ENCODE measurements around the gene TSPAN12. TPM values are rescaled to one million over a fixed set of nuclear protein-coding genes. Genes with fewer than 3 reads are reported as not detected.

Gene TSPAN12
- total RNA-seq, 1 donor from 2014 or later, result 13.0 TPM

DNA sequence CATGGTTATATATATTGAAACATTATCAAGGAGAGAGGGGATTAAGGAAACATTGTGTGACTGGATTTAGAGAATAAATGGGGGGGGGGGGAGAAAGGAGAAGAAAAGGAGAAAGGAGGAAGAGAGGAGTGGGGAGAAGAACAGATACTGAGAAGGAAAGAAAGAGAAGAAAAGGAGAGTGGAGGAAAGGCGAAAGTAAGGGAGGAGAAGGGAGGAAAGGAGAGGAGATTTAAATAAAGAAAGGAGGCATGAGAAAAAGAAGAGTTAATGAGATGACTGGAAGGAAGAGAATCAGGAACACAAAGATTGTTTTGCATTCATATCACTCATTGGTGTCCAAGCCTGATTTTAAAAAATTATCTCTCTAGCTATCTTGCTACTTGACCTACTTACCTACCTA, 16.1 kb upstream of the TSPAN12 start:
- H3K27me3 Mint-ChIP-seq (ENCODE audit: low read depth, unreplicated experiment), result no peaks in the 10 kb centered on the region
- peaks cover 4% of the 10 kb centered on the region for H3K4me1 ChIP-seq (ENCODE audit: insufficient read depth, low read length)
- FAIRE-seq, result no peak

DNA sequence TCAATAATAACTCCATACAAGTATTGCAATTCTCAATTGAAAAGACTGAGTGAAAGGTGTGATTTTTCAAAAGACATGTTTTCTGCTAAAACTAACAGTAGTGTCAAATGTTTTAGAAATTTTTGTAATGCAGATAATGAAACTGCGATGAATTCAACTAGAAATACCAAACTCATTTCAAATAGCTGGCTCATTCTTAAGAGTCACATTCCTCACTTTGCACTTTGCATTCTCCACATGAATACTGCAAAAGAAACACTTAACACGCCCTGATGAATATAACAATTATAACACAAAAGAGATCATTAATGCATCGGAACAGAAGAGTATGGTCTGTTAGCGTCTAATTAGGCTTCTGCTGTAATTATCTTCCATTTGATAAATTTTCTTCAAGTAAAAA, 15.5 kb upstream of the TSPAN12 start:
- H3K27me3 ChIP-seq (ENCODE audit: insufficient read depth, low read length), result no peaks in the 10 kb centered on the region
- H3K9me3 ChIP-seq (ENCODE audit: insufficient read depth, low read depth, low read length), result no peaks in the 10 kb centered on the region
- H3K4me3 ChIP-seq (ENCODE audit: insufficient read depth, low read depth, low read length), result no peak overlapping the region
- H3K4me1 Mint-ChIP-seq (ENCODE audit: low read depth, unreplicated experiment), result peaks cover 3% of the 10 kb centered on the region
- no peak for FAIRE-seq
- no peak overlapping the region for H3K27ac ChIP-seq (ENCODE audit: low read depth, low read length)
- no peak for DNase-seq (ENCODE audit: low read depth)
- peaks cover 4% of the 10 kb centered on the region for H3K4me1 ChIP-seq (ENCODE audit: insufficient read depth, low read length)
- no peaks in the 10 kb centered on the region for H3K79me2 ChIP-seq (ENCODE audit: insufficient read depth, low read length)
- H2AFZ ChIP-seq (ENCODE audit: low read depth, low read length), result no peak overlapping the region
- no peaks in the 10 kb centered on the region for H3K36me3 Mint-ChIP-seq (ENCODE audit: low read depth, unreplicated experiment)
- no peak overlapping the region for H3K9ac ChIP-seq (ENCODE audit: low read length)
- no peaks in the 10 kb centered on the region for H4K20me1 ChIP-seq (ENCODE audit: insufficient read depth, low read length)
- H3K27ac Mint-ChIP-seq (ENCODE audit: unreplicated experiment), result no peak overlapping the region
- no peaks in the 10 kb centered on the region for H3K9me3 Mint-ChIP-seq (ENCODE audit: unreplicated experiment)
- H3K4me2 ChIP-seq (ENCODE audit: low read length), result peak overlapping the region; percentile 16
- no peaks in the 10 kb centered on the region for H3K27me3 Mint-ChIP-seq (ENCODE audit: low read depth, unreplicated experiment)
- no peak overlapping the region for H3K4me3 Mint-ChIP-seq (ENCODE audit: unreplicated experiment)
- no peaks in the 10 kb centered on the region for H3K36me3 ChIP-seq (ENCODE audit: insufficient read depth, low read length)
- TF ChIP-seq EZH2 (IDR thresholded peaks at IDR 0.05; ENCODE audit: insufficient read depth, low read length), result no peak
- TF ChIP-seq, protein P1, sequence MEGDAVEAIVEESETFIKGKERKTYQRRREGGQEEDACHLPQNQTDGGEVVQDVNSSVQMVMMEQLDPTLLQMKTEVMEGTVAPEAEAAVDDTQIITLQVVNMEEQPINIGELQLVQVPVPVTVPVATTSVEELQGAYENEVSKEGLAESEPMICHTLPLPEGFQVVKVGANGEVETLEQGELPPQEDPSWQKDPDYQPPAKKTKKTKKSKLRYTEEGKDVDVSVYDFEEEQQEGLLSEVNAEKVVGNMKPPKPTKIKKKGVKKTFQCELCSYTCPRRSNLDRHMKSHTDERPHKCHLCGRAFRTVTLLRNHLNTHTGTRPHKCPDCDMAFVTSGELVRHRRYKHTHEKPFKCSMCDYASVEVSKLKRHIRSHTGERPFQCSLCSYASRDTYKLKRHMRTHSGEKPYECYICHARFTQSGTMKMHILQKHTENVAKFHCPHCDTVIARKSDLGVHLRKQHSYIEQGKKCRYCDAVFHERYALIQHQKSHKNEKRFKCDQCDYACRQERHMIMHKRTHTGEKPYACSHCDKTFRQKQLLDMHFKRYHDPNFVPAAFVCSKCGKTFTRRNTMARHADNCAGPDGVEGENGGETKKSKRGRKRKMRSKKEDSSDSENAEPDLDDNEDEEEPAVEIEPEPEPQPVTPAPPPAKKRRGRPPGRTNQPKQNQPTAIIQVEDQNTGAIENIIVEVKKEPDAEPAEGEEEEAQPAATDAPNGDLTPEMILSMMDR (IDR thresholded peaks at IDR 0.05; ENCODE audit: insufficient read depth, low read depth, low read length), result no peak

More for the DNA sequence above, 16.1 kb upstream of the TSPAN12 start:
- Histone ChIP-seq H3K36me3 (ENCODE audit: insufficient read depth, low read length) (no peaks in the 10 kb centered on the region), H3K4me3 (ENCODE audit: insufficient read depth, low read depth, low read length) (no peak overlapping the region), H2AFZ (ENCODE audit: low read depth, low read length) (no peak overlapping the region), H3K9me3 (ENCODE audit: insufficient read depth, low read depth, low read length) (no peaks in the 10 kb centered on the region), H3K27ac (ENCODE audit: low read depth, low read length) (no peak overlapping the region), H4K20me1 (ENCODE audit: insufficient read depth, low read length) (no peaks in the 10 kb centered on the region), H3K27me3 (ENCODE audit: insufficient read depth, low read length) (peaks cover 3% of the 10 kb centered on the region), H3K9ac (ENCODE audit: low read length) (no peak overlapping the region), H3K79me2 (ENCODE audit: insufficient read depth, low read length) (no peaks in the 10 kb centered on the region), H3K4me2 (ENCODE audit: low read length) (no peak overlapping the region)
- H3K27ac Mint-ChIP-seq (ENCODE audit: unreplicated experiment), result no peak overlapping the region
- no peak for DNase-seq (ENCODE audit: low read depth)
- H3K4me3 Mint-ChIP-seq (ENCODE audit: unreplicated experiment), result no peak overlapping the region
- TF ChIP-seq, protein P1 (IDR thresholded peaks at IDR 0.05; ENCODE audit: insufficient read depth, low read depth, low read length), result no peak
- TF ChIP-seq EZH2 (IDR thresholded peaks at IDR 0.05; ENCODE audit: insufficient read depth, low read length), result no peak
- peaks cover 3% of the 10 kb centered on the region for H3K4me1 Mint-ChIP-seq (ENCODE audit: low read depth, unreplicated experiment)
- no peaks in the 10 kb centered on the region for H3K9me3 Mint-ChIP-seq (ENCODE audit: unreplicated experiment)
- no peaks in the 10 kb centered on the region for H3K36me3 Mint-ChIP-seq (ENCODE audit: low read depth, unreplicated experiment)

DNA sequence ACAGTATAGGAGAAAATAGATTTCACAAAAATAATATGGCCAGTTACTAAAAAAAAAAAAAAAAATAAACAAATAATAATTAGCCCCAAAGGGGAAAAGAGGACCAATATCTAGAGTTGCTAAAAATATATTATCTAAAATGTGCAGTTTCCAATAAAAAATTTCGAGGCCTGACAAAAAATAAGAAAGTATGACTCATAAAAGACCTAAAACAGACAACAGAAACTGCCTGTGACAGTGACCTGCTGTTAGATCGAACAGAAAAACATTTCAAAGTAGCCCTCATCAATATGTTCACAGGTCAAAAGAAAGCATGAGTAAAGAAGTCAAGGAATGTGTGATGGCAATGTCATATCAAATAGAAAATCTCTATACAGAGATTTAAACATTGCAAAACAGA, 11.8 kb upstream of the TSPAN12 start:
- Histone ChIP-seq H3K9me3 (ENCODE audit: insufficient read depth, low read depth, low read length) (no peaks in the 10 kb centered on the region), H3K27me3 (ENCODE audit: insufficient read depth, low read length) (no peaks in the 10 kb centered on the region), H3K4me3 (ENCODE audit: insufficient read depth, low read depth, low read length) (no peak overlapping the region), H3K9ac (ENCODE audit: low read length) (no peak overlapping the region), H3K4me1 (ENCODE audit: insufficient read depth, low read length) (peaks cover 4% of the 10 kb centered on the region), H3K36me3 (ENCODE audit: insufficient read depth, low read length) (no peaks in the 10 kb centered on the region), H2AFZ (ENCODE audit: low read depth, low read length) (no peak overlapping the region), H3K4me2 (ENCODE audit: low read length) (no peak overlapping the region), H3K79me2 (ENCODE audit: insufficient read depth, low read length) (no peaks in the 10 kb centered on the region), H3K27ac (ENCODE audit: low read depth, low read length) (no peak overlapping the region), H4K20me1 (ENCODE audit: insufficient read depth, low read length) (no peaks in the 10 kb centered on the region)
- FAIRE-seq (no peak), DNase-seq (ENCODE audit: low read depth) (no peak)
- TF ChIP-seq, protein P1 (IDR thresholded peaks at IDR 0.05; ENCODE audit: insufficient read depth, low read depth, low read length), result no peak
- no peak for TF ChIP-seq EZH2 (IDR thresholded peaks at IDR 0.05; ENCODE audit: insufficient read depth, low read length)
- Mint-ChIP-seq H3K4me3 (ENCODE audit: unreplicated experiment) (no peak overlapping the region), H3K36me3 (ENCODE audit: low read depth, unreplicated experiment) (no peaks in the 10 kb centered on the region), H3K27ac (ENCODE audit: unreplicated experiment) (no peak overlapping the region), H3K27me3 (ENCODE audit: low read depth, unreplicated experiment) (no peaks in the 10 kb centered on the region), H3K9me3 (ENCODE audit: unreplicated experiment) (no peaks in the 10 kb centered on the region), H3K4me1 (ENCODE audit: low read depth, unreplicated experiment) (peaks cover 9% of the 10 kb centered on the region)

All from astrocyte (in vitro differentiated cells and primary cell).